ENCODE measurements around the gene MAP3K6. TPM values are rescaled to one million over a fixed set of nuclear protein-coding genes. Genes with fewer than 3 reads are reported as not detected.

MAP3K6 gene
- total RNA-seq: 10 to 100 TPM; 24.8 to 25.6 TPM

GRCh38 chr1:27366411-27367159 lies at the start of gene MAP3K6:
MAP3K6 (minus strand) TSS chr1:27366961; CDS start chr1:27366597, 364 bp downstream.

GRCh38 chr1:27392096-27392777 lies 25.5 kb upstream of the MAP3K6 start, which contains the start of gene GPR3:
GPR3 (plus strand) TSS chr1:27392622; CDS start chr1:27393799, 1,177 bp downstream.

GRCh38 chr1:27383039-27383605 lies 16.4 kb upstream of the MAP3K6 start, which contains the start of gene CD164L2:
CD164L2 (minus strand) TSS chr1:27383333; CDS start chr1:27383239, 94 bp downstream.

GRCh38 chr1:27374362-27375086 lies 7.8 kb upstream of the MAP3K6 start, which contains the start of gene FCN3:
FCN3 (minus strand) TSS chr1:27374824; CDS start chr1:27374818, 6 bp downstream.

GRCh38 chr1:27341525-27342252 lies 25.1 kb downstream of the MAP3K6 start, which contains the start of gene SYTL1:
SYTL1 (plus strand) TSS chr1:27342022; CDS start chr1:27345335, 3,313 bp downstream.

GRCh38 chr1:27321813-27322568 lies 44.8 kb downstream of the MAP3K6 start, which contains the start of gene TMEM222:
TMEM222 (plus strand) TSS chr1:27322163; CDS start chr1:27322198, 35 bp downstream.

Small RNA genes lying within 50 kb of the gene (small RNA-seq; reads per million reads assigned to genes)
- 0.21 to 1.0 reads per million in 2 donors for gene RNU6-48P

Other genes starting within 250 kb of the MAP3K6 start
- gene SLC9A1, start 211.8 kb downstream of the MAP3K6 start, total RNA-seq: 1 to 10 TPM; 4.5 to 8.0 TPM
- gene WDTC1, start 132.3 kb downstream of the MAP3K6 start, total RNA-seq: 10 to 100 TPM; 19.6 to 29.6 TPM
- gene TMEM222, start 44.8 kb downstream of the MAP3K6 start, total RNA-seq: 10 to 100 TPM; 30.3 to 35.1 TPM
- gene SYTL1, start 24.9 kb downstream of the MAP3K6 start, total RNA-seq: under 1 TPM in 1 of 2 donors, not detected in 1; 0.34 TPM
- not detected for gene FCN3, start 7.9 kb upstream of the MAP3K6 start, total RNA-seq
- not detected for gene CD164L2, start 16.4 kb upstream of the MAP3K6 start, total RNA-seq
- 1 to 10 TPM in 1 of 2 donors, under 1 TPM in 1; 0.34 to 2.0 TPM for gene GPR3, start 25.7 kb upstream of the MAP3K6 start, total RNA-seq
- 10 to 100 TPM; 12.0 to 15.0 TPM for gene WASF2, start 123.2 kb upstream of the MAP3K6 start, total RNA-seq
- gene AHDC1, start 237.2 kb upstream of the MAP3K6 start, total RNA-seq: 10 to 100 TPM in 1 of 2 donors, 1 to 10 TPM in 1; 8.3 to 10.3 TPM